Measurements from ENCODE around the gene PLAAT3.
A peak's percentile ranks its signal among the peaks of the same experiment; 100 is the strongest.
"Not testable (repeated sequence)": the region's sequence is repeated elsewhere in the genome, so short reads cannot be mapped to it uniquely, and the experiment has no call there.

The PLAAT3 gene

GRCh38 chr11:63543711-63544110 lies 70.5 kb downstream of the PLAAT3 start:
- H3K27me3 ChIP-seq (replicated peaks; ENCODE audit: control insufficient read depth, insufficient read depth, low read length, poor library complexity, severe bottlenecking), result no peaks in the 10 kb centered on the region
- H3K9me3 ChIP-seq (ENCODE audit: control insufficient read depth, low read length), result no peaks in the 10 kb centered on the region
- no peak for DNase-seq
- no peak overlapping the region for H3K27ac ChIP-seq (ENCODE audit: insufficient read depth, low read length, poor library complexity, severe bottlenecking)
- peaks cover 7% of the 10 kb centered on the region for H3K4me1 ChIP-seq (ENCODE audit: control insufficient read depth, insufficient read depth, low read length, poor library complexity, severe bottlenecking)
- no peak overlapping the region for H3K4me3 ChIP-seq (ENCODE audit: insufficient read depth, low read depth, low read length, poor library complexity, severe bottlenecking)
- H3K36me3 ChIP-seq (ENCODE audit: control insufficient read depth, insufficient read depth, low read length), result peaks cover 40% of the 10 kb centered on the region

GRCh38 chr11:63542506-63542905 lies 71.7 kb downstream of the PLAAT3 start:
- Histone ChIP-seq H3K36me3 (ENCODE audit: control insufficient read depth, insufficient read depth, low read length) (peaks cover 40% of the 10 kb centered on the region), H3K4me1 (ENCODE audit: control insufficient read depth, insufficient read depth, low read length, poor library complexity, severe bottlenecking) (peaks cover 20% of the 10 kb centered on the region)
- not testable (repeated sequence) for DNase-seq; H3K27me3 ChIP-seq (replicated peaks; ENCODE audit: control insufficient read depth, insufficient read depth, low read length, poor library complexity, severe bottlenecking); H3K9me3 ChIP-seq (ENCODE audit: control insufficient read depth, low read length); H3K27ac ChIP-seq (ENCODE audit: insufficient read depth, low read length, poor library complexity, severe bottlenecking); H3K4me3 ChIP-seq (ENCODE audit: insufficient read depth, low read depth, low read length, poor library complexity, severe bottlenecking)

GRCh38 chr11:63537293-63538101 lies 76.7 kb downstream of the PLAAT3 start:
- peak overlapping the region; percentile 62 for H3K4me3 ChIP-seq (ENCODE audit: insufficient read depth, low read depth, low read length, poor library complexity, severe bottlenecking)
- no peaks in the 10 kb centered on the region for H3K9me3 ChIP-seq (ENCODE audit: control insufficient read depth, low read length)
- H3K27ac ChIP-seq (ENCODE audit: insufficient read depth, low read length, poor library complexity, severe bottlenecking), result peak overlapping the region; percentile 80
- peaks cover 58% of the 10 kb centered on the region for H3K4me1 ChIP-seq (ENCODE audit: control insufficient read depth, insufficient read depth, low read length, poor library complexity, severe bottlenecking)
- DNase-seq, result no peak
- no peaks in the 10 kb centered on the region for H3K27me3 ChIP-seq (replicated peaks; ENCODE audit: control insufficient read depth, insufficient read depth, low read length, poor library complexity, severe bottlenecking)
- H3K36me3 ChIP-seq (ENCODE audit: control insufficient read depth, insufficient read depth, low read length), result peaks cover 5% of the 10 kb centered on the region

GRCh38 chr11:63536669-63537292 lies 77.5 kb downstream of the PLAAT3 start, which contains the start of gene PLAAT4:
PLAAT4 (plus strand) TSS chr11:63536808; CDS start chr11:63536869, 61 bp downstream.
- H3K9me3 ChIP-seq (ENCODE audit: control insufficient read depth, low read length), result no peaks in the 10 kb centered on the region
- peaks cover 66% of the 10 kb centered on the region for H3K4me1 ChIP-seq (ENCODE audit: control insufficient read depth, insufficient read depth, low read length, poor library complexity, severe bottlenecking)
- DNase-seq, result peak in 2 of 3 donors; percentile 13 to 40
- H3K36me3 ChIP-seq (ENCODE audit: control insufficient read depth, insufficient read depth, low read length), result peaks cover 5% of the 10 kb centered on the region
- H3K27me3 ChIP-seq (replicated peaks; ENCODE audit: control insufficient read depth, insufficient read depth, low read length, poor library complexity, severe bottlenecking), result no peaks in the 10 kb centered on the region
- peak within 1 kb of the TSS; percentile 62 for H3K4me3 ChIP-seq (ENCODE audit: insufficient read depth, low read depth, low read length, poor library complexity, severe bottlenecking)
- H3K27ac ChIP-seq (ENCODE audit: insufficient read depth, low read length, poor library complexity, severe bottlenecking), result peak within 1 kb of the TSS; percentile 80

- DNase-seq, result peak in 2 of 3 donors; percentile 25 to 26
- Histone ChIP-seq H3K27me3 (replicated peaks; ENCODE audit: control insufficient read depth, insufficient read depth, low read length, poor library complexity, severe bottlenecking) (no peaks in the 10 kb centered on the region), H3K27ac (ENCODE audit: insufficient read depth, low read length, poor library complexity, severe bottlenecking) (peak overlapping the region; percentile 80), H3K9me3 (ENCODE audit: control insufficient read depth, low read length) (no peaks in the 10 kb centered on the region), H3K36me3 (ENCODE audit: control insufficient read depth, insufficient read depth, low read length) (peaks cover 5% of the 10 kb centered on the region), H3K4me3 (ENCODE audit: insufficient read depth, low read depth, low read length, poor library complexity, severe bottlenecking) (peak overlapping the region; percentile 62), H3K4me1 (ENCODE audit: control insufficient read depth, insufficient read depth, low read length, poor library complexity, severe bottlenecking) (peaks cover 68% of the 10 kb centered on the region)
Measured at GRCh38 chr11:63535734-63536133, 78.5 kb downstream of the PLAAT3 start.

- Histone ChIP-seq H3K27ac (ENCODE audit: insufficient read depth, low read length, poor library complexity, severe bottlenecking) (peak overlapping the region; percentile 80), H3K9me3 (ENCODE audit: control insufficient read depth, low read length) (no peaks in the 10 kb centered on the region), H3K27me3 (replicated peaks; ENCODE audit: control insufficient read depth, insufficient read depth, low read length, poor library complexity, severe bottlenecking) (no peaks in the 10 kb centered on the region), H3K4me3 (ENCODE audit: insufficient read depth, low read depth, low read length, poor library complexity, severe bottlenecking) (peak overlapping the region; percentile 6), H3K36me3 (ENCODE audit: control insufficient read depth, insufficient read depth, low read length) (peaks cover 1% of the 10 kb centered on the region), H3K4me1 (ENCODE audit: control insufficient read depth, insufficient read depth, low read length, poor library complexity, severe bottlenecking) (peaks cover 70% of the 10 kb centered on the region)
- no peak for DNase-seq
Measured at GRCh38 chr11:63534895-63535461, 79.3 kb downstream of the PLAAT3 start.

- Histone ChIP-seq H3K4me3 (ENCODE audit: insufficient read depth, low read depth, low read length, poor library complexity, severe bottlenecking) (no peak overlapping the region), H3K9me3 (ENCODE audit: control insufficient read depth, low read length) (no peaks in the 10 kb centered on the region), H3K27ac (ENCODE audit: insufficient read depth, low read length, poor library complexity, severe bottlenecking) (peak overlapping the region; percentile 80), H3K4me1 (ENCODE audit: control insufficient read depth, insufficient read depth, low read length, poor library complexity, severe bottlenecking) (peaks cover 67% of the 10 kb centered on the region), H3K36me3 (ENCODE audit: control insufficient read depth, insufficient read depth, low read length) (no peaks in the 10 kb centered on the region), H3K27me3 (replicated peaks; ENCODE audit: control insufficient read depth, insufficient read depth, low read length, poor library complexity, severe bottlenecking) (no peaks in the 10 kb centered on the region)
- no peak for DNase-seq
Measured at GRCh38 chr11:63534076-63534475, 80.2 kb downstream of the PLAAT3 start.

- no peak for DNase-seq
- Histone ChIP-seq H3K27ac (ENCODE audit: insufficient read depth, low read length, poor library complexity, severe bottlenecking) (no peak overlapping the region), H3K4me1 (ENCODE audit: control insufficient read depth, insufficient read depth, low read length, poor library complexity, severe bottlenecking) (peaks cover 56% of the 10 kb centered on the region), H3K27me3 (replicated peaks; ENCODE audit: control insufficient read depth, insufficient read depth, low read length, poor library complexity, severe bottlenecking) (no peaks in the 10 kb centered on the region), H3K36me3 (ENCODE audit: control insufficient read depth, insufficient read depth, low read length) (no peaks in the 10 kb centered on the region), H3K9me3 (ENCODE audit: control insufficient read depth, low read length) (no peaks in the 10 kb centered on the region), H3K4me3 (ENCODE audit: insufficient read depth, low read depth, low read length, poor library complexity, severe bottlenecking) (no peak overlapping the region)
Measured at GRCh38 chr11:63532799-63533475, 81.3 kb downstream of the PLAAT3 start.

- Histone ChIP-seq H3K9me3 (ENCODE audit: control insufficient read depth, low read length) (no peaks in the 10 kb centered on the region), H3K36me3 (ENCODE audit: control insufficient read depth, insufficient read depth, low read length) (no peaks in the 10 kb centered on the region), H3K27ac (ENCODE audit: insufficient read depth, low read length, poor library complexity, severe bottlenecking) (peak overlapping the region; percentile 42), H3K4me3 (ENCODE audit: insufficient read depth, low read depth, low read length, poor library complexity, severe bottlenecking) (no peak overlapping the region), H3K4me1 (ENCODE audit: control insufficient read depth, insufficient read depth, low read length, poor library complexity, severe bottlenecking) (peaks cover 50% of the 10 kb centered on the region), H3K27me3 (replicated peaks; ENCODE audit: control insufficient read depth, insufficient read depth, low read length, poor library complexity, severe bottlenecking) (no peaks in the 10 kb centered on the region)
- no peak for DNase-seq
Measured at GRCh38 chr11:63532117-63532516, 82.1 kb downstream of the PLAAT3 start.

Measured in effector memory CD4-positive, alpha-beta T cell (primary cell).